Mononuclear cell (primary cell): ENCODE data around the gene CARD14. TPM values are rescaled to one million over a fixed set of nuclear protein-coding genes. Genes with fewer than 3 reads are reported as not detected.
"Not testable (repeated sequence)": the region's sequence is repeated elsewhere in the genome, so short reads cannot be mapped to it uniquely, and the experiment has no call there.

Experiments used
- H3K27me3 ChIP-seq: 2 replicates; pipeline ENCODE4 v1.6.0; 2011; ENCODE audit warnings: low read length, control low read depth; ENCODE audit not compliant: insufficient read depth
- H3K4me1 ChIP-seq: 2 replicates; pipeline ENCODE4 v1.5.1; 2011; ENCODE audit warnings: mild to moderate bottlenecking, low read length, control low read depth; ENCODE audit not compliant: insufficient read depth
- H3K4me3 ChIP-seq: 2 replicates; pipeline ENCODE4 v1.5.1; 2011; ENCODE audit warnings: mild to moderate bottlenecking, low read length, moderate library complexity
- H3K9me3 ChIP-seq: 2 replicates; pipeline ENCODE4 v1.5.1; 2011; ENCODE audit warnings: low read depth, mild to moderate bottlenecking, control low read depth, low read length
- total RNA-seq: library from RNA; depleted of rRNA; stranded (reverse); fragments of >200 nt; gene quantifications from one replicate; pipeline ENCODE4 v1.2.3, GENCODE V29; 2012

The CARD14 gene
- total RNA-seq, 1 donor = under 0.01 TPM

- Histone ChIP-seq H3K4me1 (no peaks in the 10 kb centered on the region), H3K9me3 (peaks cover 8% of the 10 kb centered on the region), H3K27me3 (no peaks in the 10 kb centered on the region), H3K4me3 (no peak overlapping the region)
Observed at GRCh38 chr17:80229011-80229410, 59.2 kb downstream of the CARD14 start.

- Histone ChIP-seq H3K4me3 (no peak overlapping the region), H3K27me3 (no peaks in the 10 kb centered on the region), H3K4me1 (no peaks in the 10 kb centered on the region), H3K9me3 (peaks cover 8% of the 10 kb centered on the region)
Observed at GRCh38 chr17:80232438-80232837, 62.6 kb downstream of the CARD14 start.

- H3K27me3 ChIP-seq = no peaks in the 10 kb centered on the region
- H3K9me3 ChIP-seq = peaks cover 8% of the 10 kb centered on the region
- H3K4me3 ChIP-seq = no peak overlapping the region
- no peaks in the 10 kb centered on the region for H3K4me1 ChIP-seq
Observed at GRCh38 chr17:80233202-80233601, 63.4 kb downstream of the CARD14 start.

- H3K4me3 ChIP-seq = no peak overlapping the region
- no peaks in the 10 kb centered on the region for H3K4me1 ChIP-seq
- peaks cover 8% of the 10 kb centered on the region for H3K9me3 ChIP-seq
- no peaks in the 10 kb centered on the region for H3K27me3 ChIP-seq
Observed at GRCh38 chr17:80236911-80237310, 67.1 kb downstream of the CARD14 start.

- Histone ChIP-seq H3K9me3 (peaks cover 4% of the 10 kb centered on the region), H3K4me1 (no peaks in the 10 kb centered on the region), H3K27me3 (no peaks in the 10 kb centered on the region), H3K4me3 (no peak overlapping the region)
Observed at GRCh38 chr17:80237386-80237785, 67.6 kb downstream of the CARD14 start.

GRCh38 chr17:80242505-80242904 lies 72.7 kb downstream of the CARD14 start:
- Histone ChIP-seq H3K4me3 (no peak overlapping the region), H3K27me3 (no peaks in the 10 kb centered on the region), H3K4me1 (no peaks in the 10 kb centered on the region), H3K9me3 (no peaks in the 10 kb centered on the region)

- Histone ChIP-seq H3K4me1 (no peaks in the 10 kb centered on the region), H3K4me3 (no peak overlapping the region), H3K27me3 (no peaks in the 10 kb centered on the region), H3K9me3 (no peaks in the 10 kb centered on the region)
Observed at GRCh38 chr17:80243526-80244433, 74.0 kb downstream of the CARD14 start.

- H3K4me1 ChIP-seq, H3K27me3 ChIP-seq, H3K9me3 ChIP-seq, H3K4me3 ChIP-seq: not testable (repeated sequence)
Observed at GRCh38 chr17:80244448-80244847, 74.6 kb downstream of the CARD14 start.

GRCh38 chr17:80244871-80245509 lies 75.2 kb downstream of the CARD14 start:
- H3K4me3 ChIP-seq = no peak overlapping the region
- no peaks in the 10 kb centered on the region for H3K27me3 ChIP-seq
- no peaks in the 10 kb centered on the region for H3K9me3 ChIP-seq
- no peaks in the 10 kb centered on the region for H3K4me1 ChIP-seq

GRCh38 chr17:80245566-80246265 lies 75.9 kb downstream of the CARD14 start:
- H3K9me3 ChIP-seq = no peaks in the 10 kb centered on the region
- no peaks in the 10 kb centered on the region for H3K27me3 ChIP-seq
- no peak overlapping the region for H3K4me3 ChIP-seq
- H3K4me1 ChIP-seq = no peaks in the 10 kb centered on the region

- Histone ChIP-seq H3K4me3 (no peak overlapping the region), H3K9me3 (no peaks in the 10 kb centered on the region), H3K4me1 (no peaks in the 10 kb centered on the region), H3K27me3 (no peaks in the 10 kb centered on the region)
Observed at GRCh38 chr17:80246266-80246681, 76.4 kb downstream of the CARD14 start.

GRCh38 chr17:80246726-80247125 lies 76.9 kb downstream of the CARD14 start:
- no peaks in the 10 kb centered on the region for H3K9me3 ChIP-seq
- H3K4me1 ChIP-seq = no peaks in the 10 kb centered on the region
- no peaks in the 10 kb centered on the region for H3K27me3 ChIP-seq
- no peak overlapping the region for H3K4me3 ChIP-seq

- H3K4me3 ChIP-seq = no peak overlapping the region
- no peaks in the 10 kb centered on the region for H3K9me3 ChIP-seq
- peaks cover under 1% of the 10 kb centered on the region for H3K4me1 ChIP-seq
- no peaks in the 10 kb centered on the region for H3K27me3 ChIP-seq
Observed at GRCh38 chr17:80247561-80247960, 77.7 kb downstream of the CARD14 start.

GRCh38 chr17:80248001-80248893 lies 78.4 kb downstream of the CARD14 start:
- peaks cover 7% of the 10 kb centered on the region for H3K4me1 ChIP-seq
- no peaks in the 10 kb centered on the region for H3K9me3 ChIP-seq
- no peak overlapping the region for H3K4me3 ChIP-seq
- no peaks in the 10 kb centered on the region for H3K27me3 ChIP-seq
